Suppressor macrophage treated with lipopolysaccharide for 1 hour (primary cell): Measurements from ENCODE around the gene ZIC2.
"Not testable (repeated sequence)": the region's sequence is repeated elsewhere in the genome, so short reads cannot be mapped to it uniquely, and the experiment has no call there.

ENCODE experiments used
- DNase-seq, 3 donors: peaks; one replicate each; pipeline ENCODE4 v3.0.0-alpha.2; 2020 to 2022

Gene ZIC2

DNA sequence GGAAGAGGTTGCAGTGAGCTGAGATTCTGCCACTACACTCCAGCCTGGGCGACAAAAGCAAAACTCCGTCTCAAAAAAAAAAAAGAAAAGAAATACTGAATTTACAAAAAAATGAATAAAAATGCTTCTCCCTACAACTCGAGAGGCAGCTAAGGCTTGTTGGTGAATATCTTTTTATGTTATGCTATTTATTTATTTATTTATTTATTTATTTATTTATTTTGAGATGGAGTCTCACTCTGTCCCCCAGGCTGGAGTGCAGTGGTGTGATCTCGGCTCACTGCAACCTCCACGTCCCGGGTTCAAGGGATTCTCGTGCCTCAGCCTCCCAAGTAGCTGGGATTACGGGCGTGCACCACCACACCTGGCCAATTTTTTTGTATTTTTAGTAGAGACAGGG, 51.1 kb downstream of the ZIC2 start:
- not testable (repeated sequence) for DNase-seq

DNA sequence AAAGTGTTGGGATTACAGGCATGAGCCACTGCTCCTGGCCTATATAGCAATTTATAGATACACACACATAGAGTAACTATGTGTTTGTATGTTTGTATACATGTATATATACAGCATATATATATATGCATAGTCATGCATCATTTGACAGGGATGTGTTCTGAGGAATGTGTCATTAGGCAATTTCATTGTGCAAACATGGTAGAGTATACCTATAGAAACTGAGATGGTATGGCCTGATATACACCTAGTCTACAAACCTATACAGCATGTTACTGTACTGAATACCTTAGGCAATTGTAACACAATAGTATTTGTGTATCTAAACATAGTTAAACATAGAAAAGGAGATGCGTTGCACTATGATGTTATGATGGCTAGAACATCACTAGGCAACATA, 54.4 kb downstream of the ZIC2 start:
- no peak for DNase-seq
